Eye (tissue), 1 donor: ENCODE results near the gene SEC24C.

ENCODE experiments used
- DNase-seq: peaks from one replicate; pipeline ENCODE4 v3.0.0-alpha.2; 2015

SEC24C gene

DNA sequence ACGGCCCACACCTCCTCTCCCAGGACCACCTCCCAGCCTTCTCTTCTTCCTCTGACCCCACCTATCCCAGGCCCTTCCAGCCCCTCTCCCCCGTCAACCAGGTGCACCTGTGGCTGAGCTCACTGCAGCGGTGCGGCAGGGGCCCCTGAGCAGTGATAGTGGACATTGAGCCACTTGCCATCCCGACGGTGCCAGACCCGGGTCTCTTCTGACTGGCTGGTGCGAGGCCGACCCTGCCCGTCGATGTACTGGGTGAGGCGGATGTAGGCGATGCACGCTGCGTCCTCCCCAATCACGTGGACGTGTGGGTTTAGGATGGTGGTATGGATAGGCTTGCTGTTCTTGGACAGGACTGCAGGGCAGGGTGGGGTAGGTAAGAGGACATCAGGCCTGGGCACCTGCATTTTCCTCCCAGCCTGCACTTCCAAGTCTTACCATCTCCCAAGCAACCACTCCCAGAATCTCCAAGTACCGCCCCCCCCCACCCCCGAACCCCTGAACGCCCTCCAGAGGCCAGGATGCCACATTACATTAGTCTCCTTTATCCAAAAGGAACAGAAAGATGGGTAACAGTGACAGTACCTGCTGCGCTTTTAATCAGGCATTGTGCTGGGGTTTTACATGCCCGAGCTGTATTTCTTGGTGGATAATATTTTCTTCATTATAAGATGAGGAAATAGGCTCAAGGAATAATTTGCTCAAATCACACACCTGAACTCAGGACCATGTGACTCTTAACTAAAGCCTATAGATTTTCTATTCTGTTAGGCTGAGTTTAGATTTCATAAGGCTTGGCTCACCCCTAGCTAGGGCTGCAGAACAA lies 70.9 kb downstream of the SEC24C start:
- no peak for DNase-seq

DNA sequence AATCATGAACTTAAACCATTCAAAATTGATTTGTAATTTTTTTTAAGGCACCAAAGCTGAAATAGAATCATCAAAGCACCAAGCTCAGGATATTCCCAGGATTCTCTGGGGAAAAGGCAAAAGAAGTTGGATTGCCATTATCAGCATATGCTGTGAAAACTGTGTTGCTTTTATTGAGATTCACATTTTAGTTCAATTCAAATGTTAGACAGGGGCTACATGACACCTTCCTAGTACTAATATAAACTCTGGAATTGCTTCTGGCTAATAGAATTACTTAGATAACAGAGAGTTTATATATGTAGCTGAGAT lies 71.5 kb downstream of the SEC24C start:
- DNase-seq: no peak

DNA sequence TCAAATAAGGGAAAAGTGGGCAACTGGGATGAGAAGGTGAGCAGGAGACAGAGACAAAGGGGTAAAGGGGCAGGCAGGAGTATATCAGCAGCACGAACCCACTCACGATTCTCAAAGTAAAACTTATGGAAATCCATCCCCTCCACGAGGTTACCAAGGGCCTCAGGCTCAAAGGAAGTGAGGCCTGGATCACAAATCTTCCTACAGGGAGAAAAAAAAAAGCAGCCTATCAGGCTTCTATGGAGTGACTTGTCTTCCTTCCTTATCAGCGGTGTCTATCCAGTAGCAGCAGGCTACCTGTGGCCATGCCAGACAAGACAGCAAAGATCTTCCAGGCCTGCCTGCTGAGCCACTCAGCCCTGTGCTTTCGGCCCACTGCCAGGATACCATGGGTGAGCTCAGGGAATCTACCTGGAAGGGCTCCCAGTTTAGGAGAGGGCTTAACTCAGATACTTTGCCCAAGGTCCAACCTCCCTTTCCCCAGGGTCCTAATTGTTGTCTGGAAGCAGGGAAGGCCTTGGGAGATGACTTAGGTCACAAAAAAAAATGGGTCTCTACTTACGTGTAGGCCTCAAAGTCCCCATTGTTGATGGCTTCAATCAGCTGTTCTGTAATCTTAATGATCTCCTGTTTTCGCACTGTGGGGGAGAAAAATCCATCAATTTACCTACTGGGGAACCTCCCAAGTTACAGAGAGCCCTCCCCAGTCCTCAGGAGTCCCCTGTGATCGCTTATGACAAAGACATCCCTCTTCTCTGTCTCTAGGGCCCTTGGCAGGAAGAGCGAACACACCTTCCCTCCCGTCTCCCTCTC lies 73.0 kb downstream of the SEC24C start:
- DNase-seq: no peak

DNA sequence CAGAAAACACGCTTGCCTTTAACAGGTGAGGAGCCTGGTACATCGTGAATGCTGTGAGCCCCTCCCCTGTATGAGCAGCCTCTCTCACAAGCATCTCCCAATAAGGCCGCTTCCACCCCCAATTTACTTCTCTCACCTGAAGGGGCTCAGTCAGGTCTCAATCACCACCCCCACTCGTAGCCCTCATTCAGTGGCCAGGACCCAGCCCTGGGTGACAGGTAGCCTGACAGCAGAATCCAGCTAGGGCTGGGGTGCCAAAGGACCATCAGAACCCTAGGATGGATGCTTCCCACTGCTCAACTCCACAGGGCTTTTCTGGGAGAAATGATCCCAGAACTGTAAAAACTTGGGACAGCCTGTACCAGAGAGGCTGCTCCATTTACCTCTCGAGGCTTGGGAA lies 73.7 kb downstream of the SEC24C start:
- no peak for DNase-seq

DNA sequence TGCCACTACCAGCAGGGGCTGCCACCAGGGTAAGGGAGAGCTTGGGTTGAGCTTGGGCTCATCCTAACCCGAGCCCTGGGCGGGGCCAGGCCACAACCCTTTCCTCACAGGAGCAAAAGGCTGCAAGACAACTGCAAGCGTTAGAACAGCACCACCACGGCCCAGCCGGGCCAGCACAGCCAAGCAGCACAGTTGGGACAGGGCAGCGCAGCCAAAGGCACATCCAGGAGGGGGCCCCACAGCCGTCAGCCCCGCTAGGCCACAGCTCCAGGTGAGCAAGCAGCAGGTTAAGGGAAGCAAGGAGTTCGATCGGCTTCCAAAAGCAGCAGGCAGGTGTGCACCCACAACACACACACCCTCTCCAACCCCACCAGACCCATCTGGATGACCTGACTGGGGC lies 74.2 kb downstream of the SEC24C start:
- no peak for DNase-seq

DNA sequence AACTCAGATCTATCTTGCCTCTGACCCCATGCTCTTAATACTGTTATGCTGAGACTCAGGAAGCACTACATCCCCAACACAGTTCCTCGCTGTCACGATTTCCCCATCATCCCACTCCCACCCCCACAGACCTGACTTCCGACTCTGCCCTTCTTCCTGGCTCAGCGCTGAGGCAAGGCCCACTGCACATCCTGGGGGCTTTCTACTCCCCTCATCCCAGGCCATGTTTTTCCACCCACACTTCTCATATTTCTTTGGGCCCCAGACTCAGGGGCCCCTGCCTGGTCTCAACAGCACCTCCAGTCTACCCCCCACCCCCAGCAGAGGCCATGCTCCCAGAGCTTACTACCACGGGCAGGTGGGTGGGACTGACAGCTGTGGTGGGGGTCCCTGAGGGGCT lies 74.9 kb downstream of the SEC24C start:
- DNase-seq: no peak

DNA sequence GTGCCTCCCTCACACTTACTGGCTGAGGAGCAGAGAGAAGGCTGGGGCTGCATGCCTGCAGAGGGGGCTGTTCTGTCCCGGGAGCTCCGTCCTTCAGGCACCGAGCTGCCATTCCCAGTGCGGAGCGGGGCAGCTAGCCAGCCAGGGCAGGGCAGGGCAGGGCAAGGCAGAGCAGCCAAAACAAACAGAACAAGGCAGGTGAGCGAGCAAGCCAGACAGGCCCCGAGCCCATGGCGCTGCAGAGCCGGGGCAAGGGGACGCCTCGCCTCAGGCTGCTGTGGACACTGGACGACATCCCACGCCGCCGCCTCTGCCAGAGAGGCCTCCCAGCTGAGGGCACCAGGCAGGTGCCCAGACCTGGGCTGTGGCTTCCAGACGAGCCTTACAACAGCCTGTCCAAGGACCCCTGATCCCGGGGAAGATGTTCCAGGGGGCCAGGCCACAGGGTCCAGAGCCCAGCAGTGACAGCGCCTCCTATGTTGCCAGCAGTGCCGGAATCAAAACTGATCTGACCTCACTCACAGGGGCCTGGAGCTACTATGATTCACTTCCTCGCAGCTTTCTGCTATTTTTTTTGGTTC lies 75.4 kb downstream of the SEC24C start:
- no peak for DNase-seq
